ENCODE measurements around the gene KCNK18. TPM values are rescaled to one million over a fixed set of nuclear protein-coding genes. Genes with fewer than 3 reads are reported as not detected.

KCNK18 gene
- total and polyA plus RNA-seq, 2 of the 8 experiments (the other 6 are each of a cell fraction or from before 2014, with no cell fraction given): not detected

DNA sequence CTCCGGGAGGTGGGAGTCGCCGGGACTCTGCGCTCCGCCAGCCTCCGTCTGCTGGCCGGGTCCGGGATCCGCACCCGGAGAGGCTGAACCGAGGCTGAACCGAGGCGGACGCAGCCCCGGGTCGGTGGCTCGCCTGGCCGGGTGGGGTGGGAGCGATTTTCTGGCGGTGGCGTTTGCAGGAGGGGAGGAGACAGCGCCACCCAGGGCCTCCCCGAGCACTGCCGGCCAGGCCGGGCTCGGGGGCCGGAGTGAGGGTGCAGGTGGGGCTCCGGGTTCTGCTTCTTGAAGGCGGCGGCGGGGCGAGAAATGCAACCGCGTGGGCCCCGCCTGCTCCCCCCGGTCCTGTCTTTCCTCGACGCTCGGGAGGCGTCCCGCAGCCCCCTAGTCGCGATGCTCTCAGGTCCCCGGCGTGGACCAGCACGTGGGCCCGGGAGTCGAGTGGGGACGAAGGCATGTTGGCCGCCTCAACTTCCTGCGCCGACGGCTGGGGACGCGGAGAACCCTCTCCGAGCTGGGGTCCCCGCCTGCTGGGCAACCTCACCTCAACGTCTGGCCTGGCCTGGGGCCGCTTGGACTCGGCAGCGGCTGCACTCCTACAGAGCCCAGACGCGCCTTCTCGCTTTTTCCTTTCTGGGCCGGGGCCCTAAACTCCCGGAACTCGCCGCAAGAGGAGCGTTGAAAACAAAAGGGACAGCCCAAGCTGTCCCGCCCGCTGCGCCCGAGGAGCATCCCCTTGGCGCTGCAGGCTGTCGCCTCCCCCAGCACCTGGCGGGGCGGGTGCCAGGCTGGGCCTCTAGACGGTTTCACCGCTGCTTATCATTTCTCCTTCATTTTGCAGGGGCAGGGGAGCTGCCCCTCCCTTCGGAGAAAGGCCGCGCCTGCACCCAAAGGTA lies 34.0 kb upstream of the KCNK18 start:
- Histone ChIP-seq H3K4ac (replicated peaks; ENCODE audit: insufficient read length, low read depth, low read length) (no peak overlapping the region), H3K4me3 (ENCODE audit: extremely low read depth in 1 of 4, insufficient read depth in 2 of 4, low read depth in 3 of 4, low read length in 4 of 4) (peak overlapping the region; percentile 19 to 58 (median 30); a peak in 7 of 8 replicates), H2BK15ac (ENCODE audit: low read length) (no peak overlapping the region), H3K9ac (replicated peaks in 1 of 4; ENCODE audit: extremely low read depth in 1 of 4, low read depth in 3 of 4, low read length in 3 of 4) (no peak overlapping the region), H2BK12ac (ENCODE audit: low read depth, low read length) (no peak overlapping the region), H3K23me2 (ENCODE audit: low read depth, low read length) (peaks cover 6% of the 10 kb centered on the region), H2BK5ac (ENCODE audit: low read depth, low read length) (peak overlapping the region; percentile 53; the same call in 1 of the 2 replicates), H3K79me2 (ENCODE audit: control insufficient read depth in 1 of 2, insufficient read depth in 2 of 2, low read length in 2 of 2) (no peaks in the 10 kb centered on the region), H4K8ac (ENCODE audit: extremely low read depth, insufficient read depth, low read length) (peak overlapping the region; percentile 70; the same call in 1 of the 2 replicates), H2AK5ac (ENCODE audit: low read depth, low read length) (no peak overlapping the region), H4K91ac (replicated peaks; ENCODE audit: insufficient read length, low read length) (no peak overlapping the region), H3K27me3 (replicated peaks in 1 of 4; ENCODE audit: control insufficient read depth in 3 of 4, extremely low read depth in 1 of 4, insufficient read depth in 3 of 4, low read length in 3 of 4) (peaks cover 78 to 97% (median 92%) of the 10 kb centered on the region in 4 experiments), H3K36me3 (ENCODE audit: control insufficient read depth in 2 of 4, insufficient read depth in 4 of 4, low read length in 3 of 4) (0 out of 8 replicates have a peak, but pooled peaks cover 0 to 3% (median 0%) of the 10 kb centered on the region in 4 experiments), H3K18ac (ENCODE audit: extremely low read depth, low read length) (peak overlapping the region; percentile 72; the same call in 1 of the 2 replicates), H3K23ac (ENCODE audit: insufficient read length) (no peak overlapping the region), H3K27ac (ENCODE audit: low read depth, low read length) (no peak overlapping the region), H3K79me1 (ENCODE audit: low read depth, low read length) (no peaks in the 10 kb centered on the region), H4K20me1 (replicated peaks in 1 of 2; ENCODE audit: control insufficient read depth in 1 of 2, insufficient read depth in 2 of 2, low read length in 2 of 2) (peaks cover 17 to 20% of the 10 kb centered on the region in 2 experiments), H3K4me1 (replicated peaks in 1 of 4; ENCODE audit: control insufficient read depth in 3 of 4, insufficient read depth in 4 of 4, low read length in 3 of 4) (peaks cover 9 to 32% (median 14%) of the 10 kb centered on the region in 4 experiments), H2AFZ (ENCODE audit: low read length) (no peak overlapping the region; the same call in 1 of the 2 replicates), H3K4me2 (ENCODE audit: insufficient read depth in 1 of 2, low read depth in 2 of 2, low read length in 2 of 2) (peak overlapping the region; percentile 46 to 78), H2BK20ac (ENCODE audit: low read length) (no peak overlapping the region), H3K9me3 (ENCODE audit: insufficient read depth in 2 of 2, low read depth in 1 of 2, low read length in 1 of 2) (no peaks in the 10 kb centered on the region), H4K5ac (ENCODE audit: insufficient read length, low read depth, low read length) (no peak overlapping the region), H3K14ac (ENCODE audit: insufficient read length) (no peak overlapping the region), H2BK120ac (replicated peaks; ENCODE audit: low read depth, low read length) (no peak overlapping the region), H3K56ac (replicated peaks; ENCODE audit: insufficient read length, low read depth, low read length) (no peak overlapping the region)
- ChIA-PET POLR2A (ENCODE audit: partially characterized antibody) (interaction anchor here (1.1 to 2.8 kb wide), 4 partner anchors 25 to 32 kb away, joined by 3 to 9 read pairs (median 4); partner anchors contain the start of gene VAX1), CTCF (ENCODE audit: partially characterized antibody) (interaction anchor here (0.9 to 15.5 kb wide), 7 partner anchors 10 to 366 kb away, joined by 3 to 531 read pairs (median 5); partner anchors contain the start of gene VAX1)
- no peak for FAIRE-seq
- DNase-seq (ENCODE audit: low read depth in 1 of 2, low spot score in 2 of 2): peak in 1 of 2 experiments; percentile 84
- 1% methylated on average over 58 of the region's 82 CpGs; no CpG with 5 or more reads in 1 of the 2 experiments for WGBS, 2 experiments (ENCODE audit: extremely low coverage in 1 of 2, insufficient coverage in 1 of 2, insufficient read length in 1 of 2, insufficient replicate concordance in 2 of 2, low coverage in 1 of 2, low lambda C conversion rate in 2 of 2, missing lambda C conversion rate in 1 of 2)
- peak; percentile 83 for TF ChIP-seq MAX (IDR thresholded peaks at IDR 0.05)
- no peak for TF ChIP-seq RXRA (IDR thresholded peaks at IDR 0.05; ENCODE audit: insufficient read depth, low read depth, low read length)
- TF ChIP-seq RNF2 (IDR thresholded peaks at IDR 0.05; ENCODE audit: borderline replicate concordance, low read depth, low read length, missing control alignments, poor library complexity, severe bottlenecking): peak; percentile 88
- no peak; the same call in 1 of the 2 replicates for TF ChIP-seq CREB1 (IDR thresholded peaks at IDR 0.05)
- TF ChIP-seq RAD21 (IDR thresholded peaks at IDR 0.05 in 1 of 2, conservative IDR thresholded peaks at IDR 0.05 in 1 of 2; ENCODE audit: low read depth in 2 of 2, low read length in 2 of 2): peak; percentile 31 to 47; a peak in 3 of 4 replicates
- TF ChIP-seq RBBP5 (IDR thresholded peaks at IDR 0.05; ENCODE audit: borderline replicate concordance, low read depth, low read length): peak; percentile 92; the same call in 1 of the 2 replicates
- TF ChIP-seq ZNF274 (IDR thresholded peaks at IDR 0.05; ENCODE audit: borderline replicate concordance, extremely low read depth, low read length): no peak
- TF ChIP-seq POLR2A (IDR thresholded peaks at IDR 0.05; ENCODE audit: control extremely low read depth in 1 of 2, low read depth in 2 of 2, low read length in 2 of 2): no peak
- TF ChIP-seq JUN (IDR thresholded peaks at IDR 0.05; ENCODE audit: low read depth, low read length): no peak

Data from H1 (cell line).